NCI-H526 treated with DMSO at 0.1 percent for 48 hours (cell line): ENCODE results near the gene NAT14.

Experiments used
- DNase-seq: peaks from one replicate; lab custom pipeline; 2025; lab: John Stamatoyannopoulos, UW

NAT14 gene

DNA sequence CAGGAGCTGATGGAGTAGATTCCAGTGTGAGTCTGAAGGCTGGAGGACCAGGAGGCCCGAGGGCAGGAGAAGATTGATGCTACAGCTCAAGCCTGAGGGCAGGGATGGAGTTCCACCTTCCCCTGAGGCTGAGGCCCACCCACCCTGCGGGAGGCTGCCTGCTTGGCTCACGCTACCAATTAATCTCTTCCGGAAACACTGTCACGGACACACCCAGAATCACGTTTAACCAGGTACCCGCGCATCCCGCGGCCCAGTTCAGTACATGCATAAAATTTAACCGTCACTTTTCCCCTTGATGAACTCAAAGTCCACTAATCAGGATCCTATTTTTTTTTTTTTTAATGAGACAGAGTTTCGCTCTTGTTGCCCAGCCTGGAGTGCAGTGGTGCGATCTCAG, 13.7 kb upstream of the NAT14 start:
- DNase-seq, result no peak

DNA sequence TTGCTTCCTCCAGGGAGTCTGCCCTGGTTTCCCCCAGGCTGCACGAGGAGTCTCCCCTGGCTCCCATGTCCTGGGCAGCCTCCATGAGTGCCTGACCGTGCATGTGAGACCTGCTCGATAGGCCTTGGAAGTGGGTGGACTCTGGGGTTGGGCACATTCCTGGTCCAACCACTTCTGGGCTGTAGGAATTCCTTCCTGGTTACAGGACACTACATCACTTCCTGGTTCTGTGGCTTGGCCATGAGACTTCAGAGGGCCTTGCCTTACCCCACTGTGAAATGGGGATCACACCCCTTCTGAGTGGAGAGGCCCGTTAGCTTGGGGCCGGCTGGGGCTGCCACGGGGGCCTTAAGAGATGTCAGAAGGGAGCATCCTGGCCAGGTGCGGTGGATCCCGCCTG, 12.5 kb upstream of the NAT14 start:
- no peak for DNase-seq

GRCh38 chr19:55473225-55474012, 11.6 kb upstream of the NAT14 start:
- no peak for DNase-seq

DNA sequence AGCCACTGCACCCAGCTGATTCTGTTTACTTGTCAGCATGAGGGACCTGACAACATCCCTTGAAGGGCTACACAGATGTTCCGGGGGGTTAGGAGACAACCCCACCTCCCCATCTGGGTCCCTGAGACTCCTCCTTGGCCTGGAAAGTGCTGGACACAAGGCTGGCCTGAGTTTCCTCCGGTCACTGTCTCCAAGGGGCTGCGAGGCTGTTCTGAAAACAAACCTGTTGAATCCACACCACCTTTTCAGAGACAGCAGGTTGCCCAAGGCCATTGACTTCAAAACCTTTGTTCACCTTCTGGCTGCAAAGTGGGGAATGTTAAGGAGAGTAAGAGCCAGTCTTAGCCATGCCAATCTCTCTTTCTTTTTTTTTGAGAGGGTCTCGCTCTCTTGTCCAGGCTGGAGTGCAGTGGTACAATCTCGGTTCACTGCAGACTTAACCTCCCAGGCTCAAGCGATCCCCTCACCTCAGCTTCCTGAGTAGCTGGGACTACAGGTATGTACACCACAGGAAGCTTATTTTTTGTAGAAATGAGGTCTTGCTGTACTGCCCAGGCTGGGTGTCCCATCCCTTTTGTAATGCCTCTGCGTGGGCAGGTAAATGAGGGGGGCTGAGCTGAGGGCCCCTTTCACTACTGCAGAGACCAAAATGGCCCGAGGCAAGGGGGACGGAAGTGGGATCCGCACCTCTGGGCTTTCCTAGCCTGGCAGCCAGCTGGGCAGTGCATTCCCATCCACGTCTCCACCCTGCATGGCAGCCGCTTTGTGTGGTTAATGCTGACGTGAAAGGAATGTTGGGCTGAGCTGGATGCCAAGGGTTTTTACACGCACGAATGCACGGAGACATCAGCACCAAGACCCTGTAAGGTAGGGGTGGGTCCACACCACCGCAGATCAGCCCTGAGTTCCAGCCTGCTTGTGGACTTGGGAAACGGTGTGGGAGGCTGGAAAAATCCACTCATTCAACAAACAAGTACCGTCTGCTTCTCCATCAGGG, 10.4 kb upstream of the NAT14 start:
- DNase-seq, result no peak

DNA sequence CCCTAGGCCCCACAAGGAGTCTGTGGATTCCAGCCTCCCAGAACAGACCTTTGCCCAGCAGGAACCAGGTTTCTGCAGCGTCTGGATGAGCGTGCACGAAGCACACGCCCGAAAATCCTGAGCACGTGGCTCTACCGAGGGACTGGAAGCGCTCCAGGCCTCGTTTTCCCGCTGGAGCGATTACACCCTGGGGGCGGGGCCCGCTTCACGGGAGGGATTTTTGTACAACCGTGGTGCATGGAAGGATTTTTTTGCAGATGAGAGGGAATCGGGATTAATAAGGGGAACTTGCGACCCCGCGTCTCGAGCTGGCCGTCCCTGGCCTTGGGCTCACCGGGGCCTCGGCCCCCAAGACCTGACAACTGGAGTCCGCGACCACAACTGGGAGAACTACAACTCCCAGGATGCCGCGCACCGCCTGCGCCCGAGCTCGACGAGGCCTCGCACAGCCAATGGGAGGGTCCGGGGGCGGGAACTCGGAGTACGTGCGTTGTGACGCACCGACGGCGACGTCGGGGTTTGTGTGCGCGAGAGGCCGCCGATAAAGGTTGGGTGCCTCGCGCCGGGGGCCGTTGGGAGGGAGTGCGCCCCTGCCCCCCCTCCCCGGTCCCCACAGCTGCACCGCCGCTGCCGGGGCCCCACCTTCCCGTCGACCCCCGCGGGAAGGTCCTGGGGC, 8.8 kb upstream of the NAT14 start, which contains the start of gene ZNF628:
TSS of gene ZNF628 (plus strand) at position 518 of the 676 bp plus-strand sequence. CDS start 3,294 bp downstream, outside the sequence.
- peak; percentile 93 for DNase-seq

DNA sequence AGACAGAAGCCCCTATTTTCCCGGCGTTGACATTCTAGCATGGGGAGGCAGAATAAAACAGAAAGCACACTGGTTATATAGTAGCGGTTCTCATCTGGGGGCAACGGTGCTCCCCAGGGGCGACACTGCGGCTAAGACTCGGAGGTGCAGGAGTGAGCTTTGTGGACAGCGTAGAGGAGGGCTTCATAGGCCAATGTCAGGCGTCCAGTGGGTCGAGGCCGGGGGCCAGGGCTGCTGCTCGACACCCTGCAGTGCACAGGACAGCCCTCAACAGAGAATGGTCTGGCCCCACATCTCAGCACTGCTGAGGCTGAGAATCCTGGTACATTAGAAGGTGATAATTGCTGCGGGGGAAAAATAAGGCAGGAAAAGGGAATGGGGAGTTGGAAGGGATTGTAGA, 7.1 kb upstream of the NAT14 start:
- no peak for DNase-seq

GRCh38 chr19:55478364-55478763, 6.6 kb upstream of the NAT14 start:
- no peak for DNase-seq

DNA sequence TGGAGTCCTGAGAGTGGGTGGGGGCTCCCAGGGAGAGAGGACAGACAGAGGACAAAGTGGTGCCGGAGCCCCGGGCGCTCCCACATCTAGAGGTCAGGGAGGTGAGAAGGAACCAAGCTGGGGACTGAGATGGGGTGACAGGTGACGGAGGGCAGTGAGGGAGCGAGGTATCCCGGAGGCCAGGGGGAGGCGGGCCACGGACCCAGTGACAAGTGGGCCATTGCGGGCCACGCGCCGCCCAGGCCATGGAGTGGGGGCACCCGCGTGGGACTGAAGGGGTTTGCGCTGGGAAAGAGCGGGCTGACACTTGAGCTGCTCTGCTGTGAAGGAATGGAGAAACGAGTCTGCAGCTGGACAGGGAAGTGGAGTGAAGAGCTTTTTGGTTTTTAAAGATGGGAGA, 5.9 kb upstream of the NAT14 start:
- no peak for DNase-seq

DNA sequence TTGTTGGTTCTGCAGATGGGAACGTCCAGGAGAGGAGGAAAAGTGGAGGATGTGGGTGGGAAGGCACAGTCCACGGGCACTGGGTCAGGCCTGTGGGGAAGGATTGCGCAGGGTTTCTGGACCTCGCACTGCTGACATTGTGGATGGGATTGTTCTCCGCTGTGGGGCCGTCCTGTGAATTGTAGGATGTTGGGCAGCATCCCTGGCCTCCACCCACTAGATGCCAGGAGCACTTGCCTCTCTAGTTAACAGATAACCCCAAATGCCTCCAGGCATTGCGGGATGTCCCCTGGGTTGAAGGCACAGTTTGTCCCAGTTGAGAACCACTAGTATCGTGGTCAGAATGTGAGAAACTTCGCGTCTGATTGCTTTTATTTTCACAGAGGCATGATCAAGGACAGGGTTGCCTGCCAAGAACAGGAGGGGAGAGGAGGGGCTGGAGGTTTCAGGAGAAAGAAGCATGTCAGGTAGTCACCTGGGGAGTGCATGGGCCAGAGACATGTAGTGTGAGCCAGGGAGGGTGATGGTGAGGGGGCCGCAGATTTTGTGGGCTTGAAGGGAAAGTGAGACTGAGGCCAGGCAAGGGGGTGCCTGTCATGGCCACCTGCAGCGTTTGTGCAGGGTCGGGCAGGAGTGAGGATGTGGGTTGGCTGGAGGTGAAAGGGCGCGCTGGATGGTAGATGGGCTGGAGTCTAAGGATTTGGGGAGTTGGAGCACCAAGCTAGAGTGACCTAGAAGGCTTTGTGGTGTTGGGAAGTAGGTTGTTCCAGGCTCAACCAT, 5.3 kb upstream of the NAT14 start:
- DNase-seq, result no peak

DNA sequence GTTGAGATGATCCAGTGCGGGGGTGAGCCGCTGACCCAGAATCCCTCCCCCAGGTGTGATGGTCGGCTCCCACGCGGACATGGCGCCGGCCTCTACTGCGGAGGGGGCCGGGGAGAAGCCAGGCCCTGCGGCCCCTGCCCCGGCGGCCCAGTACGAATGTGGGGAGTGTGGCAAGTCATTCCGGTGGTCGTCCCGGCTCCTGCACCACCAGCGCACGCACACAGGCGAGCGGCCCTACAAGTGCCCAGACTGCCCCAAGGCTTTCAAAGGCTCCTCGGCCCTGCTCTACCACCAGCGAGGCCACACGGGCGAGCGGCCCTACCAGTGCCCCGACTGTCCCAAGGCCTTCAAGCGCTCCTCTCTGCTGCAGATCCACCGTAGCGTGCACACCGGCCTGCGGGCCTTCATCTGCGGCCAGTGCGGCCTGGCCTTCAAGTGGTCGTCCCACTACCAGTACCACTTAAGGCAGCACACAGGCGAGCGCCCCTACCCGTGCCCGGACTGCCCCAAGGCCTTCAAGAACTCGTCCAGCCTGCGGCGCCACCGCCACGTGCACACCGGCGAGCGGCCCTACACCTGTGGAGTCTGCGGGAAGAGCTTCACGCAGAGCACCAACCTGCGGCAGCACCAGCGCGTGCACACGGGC, 3.7 kb upstream of the NAT14 start:
- no peak for DNase-seq

GRCh38 chr19:55481794-55482155, 3.2 kb upstream of the NAT14 start:
- DNase-seq, result no peak

DNA sequence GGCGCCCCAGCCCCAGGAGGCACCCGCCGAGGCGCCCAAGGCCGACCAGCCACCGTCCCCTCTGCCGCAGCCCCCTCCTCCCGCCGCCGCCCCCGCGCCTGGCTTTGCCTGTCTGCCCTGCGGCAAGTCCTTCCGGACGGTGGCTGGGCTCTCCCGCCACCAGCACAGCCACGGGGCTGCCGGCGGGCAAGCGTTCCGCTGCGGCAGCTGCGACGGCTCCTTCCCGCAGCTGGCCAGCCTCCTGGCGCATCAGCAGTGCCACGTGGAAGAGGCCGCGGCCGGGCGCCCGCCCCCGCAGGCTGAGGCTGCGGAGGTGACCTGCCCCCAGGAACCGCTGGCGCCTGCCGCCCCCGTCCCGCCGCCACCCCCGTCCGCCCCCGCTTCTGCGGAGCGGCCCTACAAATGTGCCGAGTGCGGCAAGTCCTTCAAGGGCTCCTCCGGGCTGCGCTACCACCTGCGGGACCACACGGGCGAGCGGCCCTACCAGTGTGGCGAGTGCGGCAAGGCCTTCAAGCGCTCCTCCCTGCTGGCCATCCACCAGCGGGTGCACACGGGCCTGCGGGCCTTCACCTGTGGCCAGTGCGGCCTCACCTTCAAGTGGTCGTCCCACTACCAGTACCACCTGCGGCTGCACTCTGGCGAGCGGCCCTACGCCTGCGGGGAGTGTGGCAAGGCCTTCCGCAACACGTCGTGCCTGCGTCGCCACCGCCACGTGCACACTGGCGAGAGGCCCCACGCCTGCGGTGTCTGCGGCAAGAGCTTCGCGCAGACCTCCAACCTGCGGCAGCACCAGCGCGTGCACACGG, 2.6 kb upstream of the NAT14 start:
- DNase-seq, result no peak

- no peak for DNase-seq
These were observed 1.9 kb upstream of the NAT14 start for GRCh38 chr19:55482967-55483705.

DNA sequence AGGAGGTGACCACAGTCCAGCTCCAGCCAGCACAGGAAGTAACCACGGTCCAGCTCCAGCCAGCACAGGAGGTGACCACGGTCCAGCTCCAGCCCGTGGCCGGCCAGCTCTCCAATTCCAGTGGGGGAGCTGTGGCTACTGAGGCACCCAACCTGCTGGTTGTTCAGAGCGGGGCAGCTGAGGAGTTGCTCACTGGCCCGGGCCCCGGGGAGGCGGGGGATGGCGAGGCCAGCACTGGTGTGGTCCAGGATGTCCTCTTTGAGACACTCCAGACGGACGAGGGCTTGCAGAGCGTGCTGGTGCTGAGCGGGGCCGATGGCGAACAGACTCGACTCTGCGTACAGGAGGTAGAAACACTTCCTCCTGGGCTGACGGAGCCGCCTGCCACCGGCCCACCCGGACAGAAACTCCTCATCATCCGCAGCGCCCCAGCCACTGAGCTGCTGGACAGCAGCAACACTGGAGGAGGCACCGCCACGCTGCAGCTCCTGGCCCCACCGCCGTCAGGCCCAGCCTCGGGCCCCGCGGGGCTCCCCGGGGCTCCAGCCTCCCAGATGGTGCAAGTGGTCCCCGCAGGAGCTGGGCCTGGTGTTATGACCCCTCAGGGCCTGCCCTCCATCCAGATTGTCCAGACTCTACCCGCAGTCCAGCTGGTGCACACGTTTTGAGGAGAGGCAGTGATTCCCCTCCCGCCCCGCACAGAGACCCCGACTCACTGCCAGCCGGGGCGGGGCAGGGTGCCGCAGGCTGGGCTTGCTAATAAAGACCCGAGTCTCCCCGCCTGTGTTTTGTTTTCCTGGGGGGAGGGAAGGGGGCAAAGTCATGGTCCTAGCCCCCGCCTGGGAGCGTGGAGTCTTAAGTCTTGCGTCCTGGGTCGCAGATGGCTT, 1.0 kb upstream of the NAT14 start:
- no peak for DNase-seq

DNA sequence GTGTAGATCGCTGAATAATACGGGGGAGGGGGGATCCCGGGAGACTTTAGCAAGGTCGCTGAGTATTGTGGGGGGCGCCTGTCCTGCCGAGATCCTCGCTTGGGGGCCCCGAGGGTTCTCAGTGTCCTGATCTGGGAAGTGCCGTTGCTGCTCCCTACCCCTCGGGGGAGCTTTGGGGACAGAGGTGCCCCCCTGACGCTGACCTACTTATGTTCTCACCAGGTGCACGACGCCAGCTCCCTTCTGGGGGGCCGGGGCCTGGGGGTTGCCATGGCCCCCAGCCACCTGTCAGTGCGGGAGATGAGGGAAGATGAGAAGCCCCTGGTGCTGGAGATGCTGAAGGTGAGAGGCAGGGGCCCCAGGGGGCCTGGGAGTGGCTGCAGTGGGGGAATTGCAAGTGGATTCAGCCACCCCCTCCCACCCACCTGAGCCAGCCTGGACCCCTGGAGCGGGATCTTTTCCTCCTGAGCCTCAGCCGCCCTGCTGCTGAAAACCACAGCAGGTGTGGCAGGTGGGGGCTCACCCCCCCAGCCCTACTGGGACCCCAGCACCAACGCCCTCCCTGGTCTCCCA, 537 bp downstream of the NAT14 start:
- DNase-seq, result no peak

GRCh38 chr19:55486043-55486970, 1.3 kb downstream of the NAT14 start:
- no peak for DNase-seq
